HG03159 (cell line): ENCODE results near the gene BANP.
A peak's percentile ranks its signal among the peaks of the same experiment; 100 is the strongest.
"Not testable (repeated sequence)": the region's sequence is repeated elsewhere in the genome, so short reads cannot be mapped to it uniquely, and the experiment has no call there.

Source experiments
- ATAC-seq: cut with Tn5 transposase; IDR thresholded peaks from one replicate; pipeline ENCODE4 v1.9.1; 2021; ENCODE audit warnings: mild to moderate bottlenecking, moderate library complexity; ENCODE audit not compliant: unreplicated experiment

BANP gene, protein sequence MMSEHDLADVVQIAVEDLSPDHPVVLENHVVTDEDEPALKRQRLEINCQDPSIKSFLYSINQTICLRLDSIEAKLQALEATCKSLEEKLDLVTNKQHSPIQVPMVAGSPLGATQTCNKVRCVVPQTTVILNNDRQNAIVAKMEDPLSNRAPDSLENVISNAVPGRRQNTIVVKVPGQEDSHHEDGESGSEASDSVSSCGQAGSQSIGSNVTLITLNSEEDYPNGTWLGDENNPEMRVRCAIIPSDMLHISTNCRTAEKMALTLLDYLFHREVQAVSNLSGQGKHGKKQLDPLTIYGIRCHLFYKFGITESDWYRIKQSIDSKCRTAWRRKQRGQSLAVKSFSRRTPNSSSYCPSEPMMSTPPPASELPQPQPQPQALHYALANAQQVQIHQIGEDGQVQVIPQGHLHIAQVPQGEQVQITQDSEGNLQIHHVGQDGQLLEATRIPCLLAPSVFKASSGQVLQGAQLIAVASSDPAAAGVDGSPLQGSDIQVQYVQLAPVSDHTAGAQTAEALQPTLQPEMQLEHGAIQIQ

DNA sequence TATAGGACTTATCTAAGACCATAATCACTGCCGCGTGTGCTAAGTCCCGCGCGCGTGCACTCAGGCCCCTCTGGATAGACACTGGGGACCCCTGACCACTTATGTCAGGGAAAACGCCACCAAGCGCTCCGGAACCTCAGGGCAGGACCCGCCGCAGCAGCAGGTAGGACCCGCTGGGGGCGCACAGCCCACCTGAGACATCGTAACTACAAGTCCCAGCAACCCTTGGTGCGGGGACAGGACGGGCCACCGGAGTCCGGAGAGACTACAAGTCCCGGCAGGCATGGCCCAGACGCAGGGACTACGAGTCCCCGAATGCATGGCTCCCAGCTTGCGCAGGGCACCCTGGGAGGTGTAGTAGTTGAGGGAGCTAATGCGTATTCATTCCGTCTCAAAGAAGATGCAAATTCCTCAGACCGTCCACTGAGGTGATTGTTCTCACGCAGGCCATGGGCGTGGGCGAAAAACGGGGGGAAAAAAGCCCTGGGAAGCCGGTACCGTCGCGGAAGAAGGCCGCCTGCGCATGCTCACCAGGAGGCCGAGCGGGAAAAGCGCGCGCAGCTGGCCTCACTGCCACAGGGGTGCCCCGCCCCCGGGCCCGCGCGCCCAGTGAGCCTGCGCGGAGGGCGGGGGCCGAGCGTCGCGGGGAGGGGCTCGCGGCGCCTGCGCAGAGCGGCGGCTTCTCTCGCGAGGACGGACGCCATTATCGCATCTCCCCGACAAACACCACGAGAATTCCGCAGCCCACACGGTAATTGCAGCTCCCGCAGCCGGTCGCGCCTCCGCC is at the start of gene BANP:
BANP (plus strand) TSS at position 670 of the 787 bp plus-strand sequence. CDS start 23,682 bp downstream, outside the sequence.
- ATAC-seq = peak; percentile 87

GRCh38 chr16:87904963-87905362 is 46.3 kb upstream of the BANP start:
- not testable (repeated sequence) for ATAC-seq

- ATAC-seq = not testable (repeated sequence)
These were observed 45.7 kb upstream of the BANP start for GRCh38 chr16:87905521-87905920.

GRCh38 chr16:87908101-87908500 is 43.1 kb upstream of the BANP start:
- not testable (repeated sequence) for ATAC-seq

DNA sequence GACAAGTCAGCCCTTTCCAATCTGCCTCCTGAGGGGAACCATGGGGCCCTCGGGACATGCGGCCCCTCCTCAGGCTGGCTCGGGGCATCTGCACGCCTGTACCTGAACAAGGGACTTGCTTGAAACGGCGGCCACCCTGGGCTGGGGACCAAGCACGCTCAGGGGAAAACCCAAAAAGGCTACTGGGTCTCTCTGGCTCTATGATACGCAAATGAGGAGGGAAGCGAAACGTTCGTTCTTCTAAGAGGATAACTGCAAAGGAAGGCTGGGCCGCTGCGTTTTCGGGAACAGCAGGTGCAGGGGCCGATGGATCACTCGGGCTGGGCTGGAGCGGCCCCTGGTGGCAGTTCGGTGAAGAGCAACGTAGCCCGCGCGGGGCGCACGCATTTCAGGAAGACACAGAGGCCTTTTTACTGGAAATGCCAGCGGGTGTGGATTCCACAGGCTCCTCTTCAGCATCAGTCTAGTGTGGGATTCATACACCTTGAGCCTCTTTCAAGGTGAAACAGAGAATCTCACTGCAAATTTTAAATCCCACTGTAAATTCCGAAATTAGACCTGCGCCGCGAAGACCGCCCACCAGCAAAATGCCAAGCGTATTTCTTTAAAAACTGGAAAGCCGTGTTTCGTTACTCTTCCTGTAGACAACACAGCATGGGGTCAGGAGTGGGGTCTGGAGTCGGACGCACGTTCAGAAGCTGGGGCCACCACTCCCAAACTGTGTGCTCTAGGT is 41.9 kb upstream of the BANP start:
- peak; percentile 86 for ATAC-seq

GRCh38 chr16:87911106-87911763 is 40.0 kb upstream of the BANP start:
- not testable (repeated sequence) for ATAC-seq

DNA sequence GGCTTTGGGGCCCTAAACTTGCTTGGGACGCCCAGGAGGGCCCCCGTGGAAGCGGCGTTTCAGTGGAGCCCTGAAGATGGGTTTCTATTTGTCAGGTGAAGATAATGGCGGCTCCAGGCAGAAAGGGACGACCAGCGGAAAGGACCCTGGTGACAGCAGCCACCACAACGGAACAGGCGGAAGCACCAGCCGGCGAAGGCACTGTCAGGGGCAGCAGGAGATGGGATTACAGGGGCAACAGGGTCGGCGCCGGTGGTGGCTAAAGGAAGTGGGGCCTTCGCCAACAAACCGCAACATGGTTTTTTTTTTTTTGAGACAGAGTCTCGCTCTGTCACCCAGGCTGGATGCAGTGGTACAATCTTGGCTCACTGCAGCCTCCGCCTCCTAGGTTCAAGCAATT is 38.5 kb upstream of the BANP start:
- not testable (repeated sequence) for ATAC-seq

GRCh38 chr16:87914021-87914725 is 37.1 kb upstream of the BANP start:
- not testable (repeated sequence) for ATAC-seq

GRCh38 chr16:87914812-87915211 is 36.4 kb upstream of the BANP start:
- ATAC-seq = no peak

DNA sequence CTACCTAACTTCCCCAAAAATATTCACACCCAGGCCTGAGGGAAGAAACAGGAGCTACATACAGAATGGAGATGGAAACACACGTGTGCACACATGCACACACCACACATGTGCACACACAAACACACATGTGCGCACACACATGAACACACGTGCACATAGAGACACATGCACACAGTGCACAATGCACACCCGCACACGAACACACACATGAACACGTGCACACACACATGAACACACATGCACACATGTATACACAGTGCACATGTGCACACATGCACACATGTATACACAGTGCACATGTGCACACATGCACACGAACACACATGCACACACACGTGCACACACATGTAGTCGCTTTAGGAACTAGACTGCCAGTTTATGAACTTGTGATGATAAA is 33.7 kb upstream of the BANP start:
- ATAC-seq = no peak

DNA sequence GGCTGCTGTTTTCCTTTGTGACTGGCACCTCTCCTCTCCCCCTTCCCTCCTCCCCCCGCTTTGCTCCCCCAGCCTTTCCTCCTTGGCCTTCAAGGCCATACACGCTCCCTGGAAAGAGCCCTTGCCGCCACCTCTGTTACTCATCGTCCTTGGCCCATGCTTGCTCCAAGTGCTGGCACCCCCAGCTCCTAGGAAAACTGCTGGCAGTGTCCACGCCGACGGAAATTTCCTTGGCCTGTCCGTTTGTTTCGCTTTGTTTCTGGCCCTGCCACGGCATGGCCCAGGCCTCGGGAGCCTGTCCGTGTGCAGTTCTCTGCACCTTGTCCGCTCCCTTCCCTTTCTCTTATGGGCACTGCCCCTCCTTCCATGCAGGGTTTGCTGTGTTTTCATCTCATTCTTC is 32.9 kb upstream of the BANP start:
- ATAC-seq = no peak

- ATAC-seq = no peak
These were observed 32.2 kb upstream of the BANP start for GRCh38 chr16:87918866-87919680.

- ATAC-seq = no peak
These were observed 31.6 kb upstream of the BANP start for GRCh38 chr16:87919681-87919994.

GRCh38 chr16:87921236-87921773 is 29.9 kb upstream of the BANP start:
- no peak for ATAC-seq

- ATAC-seq = no peak
These were observed 28.9 kb upstream of the BANP start for GRCh38 chr16:87922250-87922871.

DNA sequence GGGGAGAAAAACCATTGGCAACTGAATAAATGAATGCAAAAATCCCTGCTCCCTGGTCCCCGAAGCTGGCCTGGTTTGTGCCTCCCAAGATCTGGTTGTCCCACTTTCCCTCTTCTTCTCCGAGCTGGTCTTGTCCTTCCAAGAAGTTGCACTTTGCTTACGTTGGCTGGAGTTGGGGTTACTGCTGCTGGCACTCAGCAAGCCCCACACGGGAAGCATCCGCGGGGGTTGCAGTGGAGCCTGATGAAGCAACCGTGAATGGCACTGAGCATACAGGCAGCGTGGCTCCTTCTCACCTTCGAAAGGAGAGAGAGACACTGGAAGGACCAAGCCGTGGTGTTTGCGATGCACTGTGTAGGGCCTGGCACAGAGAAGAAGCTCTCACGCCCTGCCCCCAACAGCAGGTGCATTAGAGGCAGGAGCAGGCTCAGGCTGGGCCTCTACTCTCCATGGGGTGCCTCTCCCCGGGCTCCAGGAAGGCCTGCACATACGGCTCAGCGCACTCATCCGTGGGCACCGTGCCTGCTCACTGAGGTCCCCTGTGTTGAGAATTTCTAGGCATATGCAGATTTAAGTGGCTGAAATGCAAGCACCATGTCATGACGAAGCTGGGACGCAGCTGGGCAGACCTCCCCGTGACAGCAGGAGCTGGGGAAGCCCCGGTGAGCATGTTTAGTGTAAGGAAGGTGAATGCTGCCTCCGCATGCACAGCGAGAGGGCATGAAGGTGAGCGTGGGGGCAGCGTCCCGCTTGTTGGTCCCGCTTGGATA is 27.0 kb upstream of the BANP start:
- no peak for ATAC-seq

DNA sequence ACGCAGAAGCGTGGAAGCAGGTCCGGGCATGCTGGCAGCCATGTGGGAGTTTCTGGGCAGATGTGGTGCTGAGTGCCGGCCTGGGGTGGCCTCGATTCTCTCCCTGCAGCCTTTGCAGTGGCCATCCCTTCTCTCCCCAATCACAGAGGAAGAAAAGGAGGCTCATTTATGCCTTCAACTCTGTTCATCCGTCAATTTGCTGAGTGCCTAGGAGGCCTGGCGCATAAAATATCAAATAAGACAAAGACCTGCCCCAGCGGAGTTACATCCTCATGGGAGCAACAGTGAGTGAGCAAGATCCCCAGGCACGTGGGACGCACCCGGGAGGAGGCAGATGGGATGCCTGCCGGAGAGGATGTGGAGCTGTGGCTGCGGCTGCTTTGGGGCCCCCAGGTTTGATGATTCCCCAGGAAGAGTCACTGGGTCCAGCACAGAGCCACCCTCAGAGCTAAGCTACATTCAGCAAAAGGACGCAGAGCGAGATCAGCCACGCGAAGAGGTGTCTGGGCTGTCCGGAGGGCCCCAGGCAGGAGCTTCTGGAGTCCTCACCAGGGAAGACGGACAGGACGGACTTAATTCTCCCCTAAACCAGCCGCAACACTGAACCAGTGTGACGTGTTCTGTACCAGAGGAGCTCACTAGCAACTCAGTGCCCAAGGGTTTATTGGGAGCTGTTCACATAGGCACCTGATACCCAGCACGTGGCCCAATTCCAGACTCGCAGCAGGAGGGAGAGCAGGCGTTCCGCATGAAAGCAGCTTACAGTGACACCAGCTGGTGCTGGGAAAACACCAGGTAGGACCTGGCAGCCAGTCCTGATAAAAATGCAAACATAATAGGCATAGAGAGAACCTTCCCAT is 26.2 kb upstream of the BANP start:
- no peak for ATAC-seq
